H1 (cell line): ENCODE data around the gene CRY1. TPM values are rescaled to one million over a fixed set of nuclear protein-coding genes. Genes with fewer than 3 reads are reported as not detected.

Experiments
- ASH2L ChIP-seq: fragments of 200-600, 300-600 bp; sonication (generic); IDR thresholded peaks from one replicate; pipeline ENCODE4 v1.7.1; 2017; ENCODE audit warnings: low read length
- CBX8 ChIP-seq: fragments of 300-800, 300-1000 bp; sonication (generic); IDR thresholded peaks from 2 replicates; pipeline ENCODE4 v1.7.1; 2016; ENCODE audit warnings: low read depth, low read length, borderline replicate concordance
- YY1 ChIP-seq: IDR thresholded peaks from 2 replicates; pipeline ENCODE4 v1.6.1; 2011; ENCODE audit warnings: low read depth, mild to moderate bottlenecking, low read length
- polyA plus RNA-seq, 7 experiments: library from polyadenylated mRNA; depleted of rRNA in 3 of 7; stranded (reverse) in 5 of 7; unstranded in 2 of 7; fragments of >200 nt in 5 of 7; fragments of 200-250 nt in 2 of 7; gene quantifications; 1 replicate in 5 of 7; 2 replicates in 1 of 7; 4 replicates in 1 of 7; pipeline versions ENCODE4 v1.2.1 to v1.2.3, GENCODE V29; 2011 to 2013; ENCODE audit warnings: missing spikeins in 2 of 7, mixed read lengths in 2 of 7
- total RNA-seq: library from RNA; stranded (reverse); fragmentation: NEBNext Ultra II Directional; extraction: Animal tissue kit (Norgen Biotek cat#: 25700); gene quantifications from 2 replicates; pipeline ENCODE4 v1.2.1, GENCODE V29; 2021

The CRY1 gene
- total and polyA plus RNA-seq, 2 of the 8 experiments (the other 6 are each of a cell fraction or from before 2014, with no cell fraction given): 13.6 to 25.1 TPM

DNA sequence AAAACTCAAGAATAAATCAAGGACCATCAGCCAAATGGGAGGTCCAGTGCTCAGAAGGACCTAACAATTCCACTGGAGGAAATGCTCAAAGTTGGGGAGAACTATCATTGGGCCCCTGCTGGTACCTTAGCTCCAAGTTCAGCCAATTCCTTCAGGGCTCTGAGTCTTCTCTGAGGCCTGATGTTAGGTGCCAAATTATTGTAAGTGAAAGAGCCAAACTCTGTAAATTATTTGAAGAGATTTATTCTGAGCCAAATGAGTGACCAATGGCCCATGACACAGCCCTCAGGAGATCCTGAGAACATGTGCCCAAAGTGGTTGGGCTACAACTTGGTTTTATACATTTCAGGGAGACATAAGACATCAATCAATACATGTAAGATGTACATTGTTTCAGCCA, 145.9 kb downstream of the CRY1 start (continued):
- TF ChIP-seq CBX8: no peak
- no peak for TF ChIP-seq YY1
- TF ChIP-seq ASH2L: no peak
